GM12891 (cell line): ENCODE results near the gene HEPH.

ENCODE experiments used
- PAX5 ChIP-seq: IDR thresholded peaks from 2 replicates; pipeline ENCODE4 v1.6.1; 2011; ENCODE audit warnings: low read length, moderate library complexity, mild to moderate bottlenecking; ENCODE audit not compliant: insufficient read depth, severe bottlenecking
- POLR2A ChIP-seq: IDR thresholded peaks from 2 replicates; pipeline ENCODE4 v1.6.1; 2011; ENCODE audit warnings: low read depth, low read length, control low read depth
- POLR2AphosphoS5 ChIP-seq: IDR thresholded peaks from 2 replicates; pipeline ENCODE4 v1.6.1; 2011; ENCODE audit warnings: low read depth, low read length, control low read depth
- POU2F2 ChIP-seq: IDR thresholded peaks from 2 replicates; pipeline ENCODE4 v1.6.1; 2011; ENCODE audit warnings: low read depth, mild to moderate bottlenecking, control low read depth, low read length, moderate library complexity
- SPI1 ChIP-seq: IDR thresholded peaks from 2 replicates; pipeline ENCODE4 v1.6.1; 2011; ENCODE audit warnings: low read depth, low read length, control low read depth
- TAF1 ChIP-seq: IDR thresholded peaks from 2 replicates; pipeline ENCODE4 v1.6.1; 2011; ENCODE audit warnings: low read depth, low read length, control low read depth

DNA sequence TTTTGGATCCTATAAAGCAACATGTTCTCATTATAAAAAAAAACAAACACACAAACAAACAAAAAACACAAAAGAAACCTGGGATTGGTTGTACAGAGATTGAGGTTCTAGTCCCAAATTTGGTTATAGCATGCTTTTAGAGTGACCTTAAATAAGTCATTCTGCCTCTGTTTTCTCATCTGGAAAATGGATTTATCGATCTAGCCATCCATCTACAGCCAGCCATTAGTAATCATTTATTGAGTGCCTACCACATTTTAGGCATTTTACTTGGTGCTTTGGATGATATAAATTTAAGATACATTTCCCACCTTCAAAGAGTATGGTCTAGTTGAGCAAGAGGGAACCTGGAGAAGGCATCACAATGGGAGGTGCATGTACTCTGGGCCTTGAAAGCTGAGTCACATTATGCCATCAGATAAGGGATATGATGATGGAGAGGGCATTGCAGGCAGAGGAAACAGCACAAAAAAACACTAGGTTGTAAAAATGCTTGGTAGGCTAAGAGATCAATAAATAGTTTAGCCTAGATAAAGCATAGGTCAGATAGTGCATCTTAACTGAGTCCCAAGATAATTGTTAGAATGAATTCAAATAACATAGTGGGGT lies 91.4 kb downstream of the HEPH start:
- TF ChIP-seq POLR2A (no peak), POLR2AphosphoS5 (no peak), TAF1 (no peak), POU2F2 (no peak), SPI1 (no peak), PAX5 (no peak)
